Skeletal muscle satellite cell (primary cell): ENCODE results near the gene GAL.

Experiments
- H3K27me3 ChIP-seq: 2 replicates; pipeline ENCODE4 v1.7.0; 2013; ENCODE audit warnings: low read length; ENCODE audit not compliant: control insufficient read depth, insufficient read depth
- H3K36me3 ChIP-seq: 2 replicates; pipeline ENCODE4 v1.7.0; 2013; ENCODE audit warnings: mild to moderate bottlenecking, control low read depth, low read length; ENCODE audit not compliant: insufficient read depth
- H3K4me1 ChIP-seq: 2 replicates; pipeline ENCODE4 v1.7.0; 2013; ENCODE audit warnings: low read length; ENCODE audit not compliant: control insufficient read depth, insufficient read depth
- H3K4me2 ChIP-seq: 2 replicates; pipeline ENCODE4 v1.7.0; 2013; ENCODE audit warnings: mild to moderate bottlenecking, low read length
- H3K4me3 ChIP-seq: 2 replicates; pipeline ENCODE4 v1.7.0; 2013; ENCODE audit warnings: low read length
- H3K9ac ChIP-seq: 2 replicates; pipeline ENCODE4 v1.7.0; 2013; ENCODE audit warnings: mild to moderate bottlenecking, low read depth, low read length, moderate library complexity
- H3K9me3 ChIP-seq: replicated peaks from 2 replicates; pipeline ENCODE4 v1.7.0; 2013; ENCODE audit warnings: mild to moderate bottlenecking, control low read depth, low read length

Gene GAL

GRCh38 chr11:68670208-68670992 is 13.9 kb upstream of the GAL start:
- H3K27me3 ChIP-seq: peaks cover 36% of the 10 kb centered on the region
- no peak overlapping the region for H3K4me2 ChIP-seq
- no peak overlapping the region for H3K9ac ChIP-seq

GRCh38 chr11:68673306-68673945 is 10.9 kb upstream of the GAL start:
- Histone ChIP-seq H3K4me2 (no peak overlapping the region), H3K4me3 (no peak overlapping the region), H3K4me1 (peaks cover 8% of the 10 kb centered on the region), H3K27me3 (peaks cover 31% of the 10 kb centered on the region), H3K9me3 (peaks cover 3% of the 10 kb centered on the region), H3K36me3 (no peaks in the 10 kb centered on the region), H3K9ac (no peak overlapping the region)

More at GRCh38 chr11:68670208-68670992, 13.9 kb upstream of the GAL start:
- Histone ChIP-seq H3K36me3 (no peaks in the 10 kb centered on the region), H3K9me3 (peaks cover 3% of the 10 kb centered on the region), H3K4me1 (no peaks in the 10 kb centered on the region), H3K4me3 (no peak overlapping the region)

- H3K27me3 ChIP-seq: peaks cover 26% of the 10 kb centered on the region
- peaks cover 8% of the 10 kb centered on the region for H3K4me1 ChIP-seq
- H3K9ac ChIP-seq: no peak overlapping the region
- H3K4me3 ChIP-seq: no peak overlapping the region
- peaks cover 3% of the 10 kb centered on the region for H3K9me3 ChIP-seq
- no peak overlapping the region for H3K4me2 ChIP-seq
- no peaks in the 10 kb centered on the region for H3K36me3 ChIP-seq
Observed at GRCh38 chr11:68673991-68674390, 10.4 kb upstream of the GAL start.

GRCh38 chr11:68674461-68674860 is 9.9 kb upstream of the GAL start:
- no peak overlapping the region for H3K9ac ChIP-seq
- H3K4me2 ChIP-seq: no peak overlapping the region
- H3K4me1 ChIP-seq: peaks cover 8% of the 10 kb centered on the region
- H3K4me3 ChIP-seq: no peak overlapping the region
- peaks cover 23% of the 10 kb centered on the region for H3K27me3 ChIP-seq
- H3K36me3 ChIP-seq: no peaks in the 10 kb centered on the region
- H3K9me3 ChIP-seq: peaks cover 3% of the 10 kb centered on the region

GRCh38 chr11:68677432-68677831 is 6.9 kb upstream of the GAL start:
- no peaks in the 10 kb centered on the region for H3K36me3 ChIP-seq
- H3K27me3 ChIP-seq: peaks cover 25% of the 10 kb centered on the region
- H3K9ac ChIP-seq: no peak overlapping the region
- no peak overlapping the region for H3K4me3 ChIP-seq
- no peak overlapping the region for H3K4me2 ChIP-seq
- H3K4me1 ChIP-seq: peaks cover 12% of the 10 kb centered on the region
- H3K9me3 ChIP-seq: peaks cover 3% of the 10 kb centered on the region

GRCh38 chr11:68678031-68678441 is 6.3 kb upstream of the GAL start:
- H3K36me3 ChIP-seq: no peaks in the 10 kb centered on the region
- H3K9me3 ChIP-seq: peaks cover 3% of the 10 kb centered on the region
- no peak overlapping the region for H3K4me2 ChIP-seq
- no peak overlapping the region for H3K9ac ChIP-seq
- H3K4me3 ChIP-seq: no peak overlapping the region
- H3K4me1 ChIP-seq: peaks cover 18% of the 10 kb centered on the region
- H3K27me3 ChIP-seq: peaks cover 30% of the 10 kb centered on the region

GRCh38 chr11:68680541-68681231 is 3.7 kb upstream of the GAL start:
- no peaks in the 10 kb centered on the region for H3K9me3 ChIP-seq
- H3K27me3 ChIP-seq: peaks cover 45% of the 10 kb centered on the region
- H3K4me3 ChIP-seq: no peak overlapping the region
- no peak overlapping the region for H3K9ac ChIP-seq
- H3K36me3 ChIP-seq: no peaks in the 10 kb centered on the region
- no peak overlapping the region for H3K4me2 ChIP-seq
- H3K4me1 ChIP-seq: peaks cover 19% of the 10 kb centered on the region

- H3K4me1 ChIP-seq: peaks cover 15% of the 10 kb centered on the region
- peaks cover 59% of the 10 kb centered on the region for H3K27me3 ChIP-seq
- H3K9ac ChIP-seq: no peak overlapping the region
- no peak overlapping the region for H3K4me2 ChIP-seq
- H3K36me3 ChIP-seq: no peaks in the 10 kb centered on the region
- no peaks in the 10 kb centered on the region for H3K9me3 ChIP-seq
- no peak overlapping the region for H3K4me3 ChIP-seq
Observed at GRCh38 chr11:68682531-68682961, 1.8 kb upstream of the GAL start.

- Histone ChIP-seq H3K27me3 (peaks cover 64% of the 10 kb centered on the region), H3K9ac (no peak overlapping the region), H3K9me3 (no peaks in the 10 kb centered on the region)
Observed at GRCh38 chr11:68683121-68683520, 1.2 kb upstream of the GAL start.

GRCh38 chr11:68683536-68684384 is 584 bp upstream of the GAL start:
- no peak overlapping the region for H3K9ac ChIP-seq
- H3K9me3 ChIP-seq: no peaks in the 10 kb centered on the region
- H3K4me3 ChIP-seq: no peak overlapping the region
- peak overlapping the region; percentile 64 for H3K4me2 ChIP-seq
- no peaks in the 10 kb centered on the region for H3K36me3 ChIP-seq
- H3K4me1 ChIP-seq: peaks cover 11% of the 10 kb centered on the region
- H3K27me3 ChIP-seq: peaks cover 69% of the 10 kb centered on the region

More at GRCh38 chr11:68683121-68683520, 1.2 kb upstream of the GAL start:
- Histone ChIP-seq H3K4me1 (peaks cover 11% of the 10 kb centered on the region), H3K36me3 (no peaks in the 10 kb centered on the region), H3K4me3 (no peak overlapping the region), H3K4me2 (no peak overlapping the region)
